GM12865 (cell line): ENCODE results near the gene DHRS9.

Experiments used
- DNase-seq: peaks from one replicate; pipeline ENCODE4 v3.0.0; 2010; ENCODE audit warnings: low read depth
- H3K4me3 ChIP-seq: 2 replicates; pipeline ENCODE4 v1.5.1; 2011; ENCODE audit warnings: mild to moderate bottlenecking, low read depth, low read length, control low read depth
- TF ChIP-seq, protein P1 (sequence below): IDR thresholded peaks from 2 replicates; pipeline ENCODE4 v1.5.1; 2011; ENCODE audit warnings: low read length, control low read depth, low read depth, inconsistent platforms; ENCODE audit not compliant: insufficient read depth; ENCODE audit errors: missing control alignments

DHRS9 gene

GRCh38 chr2:169087757-169088379, 18.5 kb downstream of the DHRS9 start:
- H3K4me3 ChIP-seq = no peak overlapping the region
- DNase-seq = no peak
- TF ChIP-seq, protein P1, sequence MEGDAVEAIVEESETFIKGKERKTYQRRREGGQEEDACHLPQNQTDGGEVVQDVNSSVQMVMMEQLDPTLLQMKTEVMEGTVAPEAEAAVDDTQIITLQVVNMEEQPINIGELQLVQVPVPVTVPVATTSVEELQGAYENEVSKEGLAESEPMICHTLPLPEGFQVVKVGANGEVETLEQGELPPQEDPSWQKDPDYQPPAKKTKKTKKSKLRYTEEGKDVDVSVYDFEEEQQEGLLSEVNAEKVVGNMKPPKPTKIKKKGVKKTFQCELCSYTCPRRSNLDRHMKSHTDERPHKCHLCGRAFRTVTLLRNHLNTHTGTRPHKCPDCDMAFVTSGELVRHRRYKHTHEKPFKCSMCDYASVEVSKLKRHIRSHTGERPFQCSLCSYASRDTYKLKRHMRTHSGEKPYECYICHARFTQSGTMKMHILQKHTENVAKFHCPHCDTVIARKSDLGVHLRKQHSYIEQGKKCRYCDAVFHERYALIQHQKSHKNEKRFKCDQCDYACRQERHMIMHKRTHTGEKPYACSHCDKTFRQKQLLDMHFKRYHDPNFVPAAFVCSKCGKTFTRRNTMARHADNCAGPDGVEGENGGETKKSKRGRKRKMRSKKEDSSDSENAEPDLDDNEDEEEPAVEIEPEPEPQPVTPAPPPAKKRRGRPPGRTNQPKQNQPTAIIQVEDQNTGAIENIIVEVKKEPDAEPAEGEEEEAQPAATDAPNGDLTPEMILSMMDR = no peak

DNA sequence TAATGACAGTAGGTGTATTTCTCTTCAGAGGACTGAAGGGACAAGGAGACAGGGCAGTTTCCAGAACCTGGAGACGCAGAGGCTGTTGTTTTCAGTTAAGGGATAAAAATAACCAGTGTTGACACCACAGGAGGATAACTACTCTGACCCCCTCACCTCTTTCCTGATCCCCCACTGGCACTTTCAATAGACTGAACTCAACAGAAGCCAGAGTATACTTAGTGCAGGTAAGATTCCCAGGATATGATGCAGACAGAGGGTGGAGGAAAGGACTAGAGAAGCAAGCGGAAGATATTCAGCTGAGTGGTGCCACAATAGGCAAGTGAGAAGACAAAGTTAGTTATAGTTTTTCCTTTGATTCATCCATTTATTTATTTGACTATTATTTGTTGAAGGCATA, 19.8 kb downstream of the DHRS9 start:
- TF ChIP-seq, protein P1 = no peak
- no peak for DNase-seq
- H3K4me3 ChIP-seq = no peak overlapping the region

GRCh38 chr2:169090133-169090820, 20.9 kb downstream of the DHRS9 start:
- TF ChIP-seq, protein P1 = no peak
- no peak overlapping the region for H3K4me3 ChIP-seq
- no peak for DNase-seq

DNA sequence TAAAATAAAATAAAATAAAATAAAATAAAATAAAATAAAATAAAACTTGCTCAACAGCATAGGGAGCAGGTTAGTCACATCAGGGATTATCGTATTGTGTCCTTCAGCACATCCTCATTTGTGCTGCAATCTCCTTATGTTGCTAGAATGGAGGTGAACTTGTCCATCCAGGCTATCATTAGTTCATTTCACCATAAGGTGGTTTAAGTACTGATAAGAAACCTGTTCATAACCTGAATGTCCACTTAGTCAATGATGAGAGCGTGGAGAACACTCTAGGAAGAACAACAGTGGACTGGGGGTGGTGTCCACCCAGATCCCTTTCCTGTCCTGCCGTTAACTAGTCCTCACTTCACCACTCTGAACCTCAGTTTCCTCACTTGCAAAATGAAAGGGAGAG, 21.9 kb downstream of the DHRS9 start:
- TF ChIP-seq, protein P1 = no peak
- no peak for DNase-seq
- no peak overlapping the region for H3K4me3 ChIP-seq

DNA sequence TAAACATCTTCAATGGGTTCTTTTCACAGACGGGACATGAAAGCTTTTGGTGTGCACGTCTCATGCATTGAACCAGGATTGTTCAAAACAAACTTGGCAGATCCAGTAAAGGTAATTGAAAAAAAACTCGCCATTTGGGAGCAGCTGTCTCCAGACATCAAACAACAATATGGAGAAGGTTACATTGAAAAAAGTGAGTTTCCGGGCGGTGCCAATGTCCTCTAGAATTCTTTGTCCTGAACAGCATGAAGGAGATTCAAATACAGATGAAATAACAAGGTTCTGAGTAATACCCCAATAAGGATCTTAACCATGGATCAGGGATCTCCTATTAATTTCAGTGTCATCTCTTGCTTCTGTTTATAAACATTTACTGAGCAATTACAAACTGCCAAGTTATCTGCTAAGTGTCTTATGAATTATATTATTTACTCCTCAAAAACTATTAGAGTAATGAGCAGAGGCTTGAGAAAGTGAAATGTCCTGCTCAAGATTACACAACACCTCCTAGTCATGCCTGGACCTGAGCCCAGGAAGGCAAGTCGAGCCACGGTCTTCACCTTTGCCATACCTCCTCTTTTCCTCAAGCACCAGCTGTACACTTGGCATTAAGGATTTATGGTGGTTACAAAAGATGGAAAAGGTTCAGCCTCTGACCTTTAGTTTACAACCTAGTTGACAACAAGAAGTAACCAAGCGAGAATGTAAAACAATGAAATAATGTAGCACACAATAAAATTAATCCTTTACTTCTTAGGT, 22.6 kb downstream of the DHRS9 start:
- H3K4me3 ChIP-seq = no peak overlapping the region
- no peak for DNase-seq
- TF ChIP-seq, protein P1 = no peak

- no peak for DNase-seq
- H3K4me3 ChIP-seq = no peak overlapping the region
- TF ChIP-seq, protein P1 = no peak
Observed at GRCh38 chr2:169093535-169093934, 24.2 kb downstream of the DHRS9 start.

DNA sequence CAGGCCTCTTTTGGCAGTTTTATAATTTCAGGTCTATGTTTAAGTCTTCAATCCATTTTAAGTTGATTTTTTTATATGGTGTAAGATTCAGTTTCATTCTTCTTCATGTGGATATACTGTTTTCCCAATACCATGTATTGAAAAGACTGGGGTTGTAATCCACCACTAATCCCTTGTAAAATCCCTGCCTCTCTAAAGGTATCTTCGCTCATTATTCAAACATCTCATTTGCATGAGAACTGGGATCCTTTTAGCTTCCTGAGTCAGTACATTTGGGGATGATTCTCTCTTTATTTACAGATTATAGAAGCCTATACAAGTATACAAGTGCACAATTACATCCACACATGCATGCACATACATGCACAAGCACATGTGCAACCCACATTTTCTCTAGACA, 25.3 kb downstream of the DHRS9 start:
- TF ChIP-seq, protein P1 = no peak
- H3K4me3 ChIP-seq = no peak overlapping the region
- DNase-seq = no peak
